T-helper 1 cell (primary cell): ENCODE measurements around the gene PLAGL2.

Experiments
- DNase-seq, 5 donors: peaks; one replicate each; pipeline ENCODE4 v3.0.0-alpha.2; 2012 to 2020

PLAGL2 gene

GRCh38 chr20:32150291-32150848 lies 57.2 kb downstream of the PLAGL2 start:
- DNase-seq, result no peak

DNA sequence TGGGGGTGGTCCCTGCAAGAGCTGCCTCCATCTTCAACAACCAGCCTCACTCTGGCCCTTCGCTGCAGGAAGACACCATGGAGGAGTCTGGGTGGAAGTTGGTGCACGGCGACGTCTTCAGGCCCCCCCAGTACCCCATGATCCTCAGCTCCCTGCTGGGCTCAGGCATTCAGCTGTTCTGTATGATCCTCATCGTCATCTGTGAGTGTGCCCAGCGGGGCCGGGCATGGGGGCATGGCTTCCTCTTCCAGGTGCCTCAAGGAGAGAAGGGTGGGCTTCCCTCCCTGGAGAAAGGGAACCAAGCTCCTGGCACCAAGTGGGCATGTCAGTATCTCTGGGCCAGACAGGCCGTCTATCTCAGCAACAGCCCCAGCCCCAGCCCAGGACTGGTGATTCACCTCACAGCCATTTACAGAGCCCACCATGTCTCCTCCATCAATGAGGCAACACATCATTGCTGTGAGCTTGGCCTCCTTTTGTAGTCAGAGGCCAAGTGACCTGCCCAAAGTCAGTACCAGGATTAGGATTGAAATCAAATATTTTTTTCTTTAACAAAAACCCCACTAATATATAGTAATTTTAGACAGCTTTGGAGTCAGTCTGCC lies 57.9 kb downstream of the PLAGL2 start:
- DNase-seq, result no peak

DNA sequence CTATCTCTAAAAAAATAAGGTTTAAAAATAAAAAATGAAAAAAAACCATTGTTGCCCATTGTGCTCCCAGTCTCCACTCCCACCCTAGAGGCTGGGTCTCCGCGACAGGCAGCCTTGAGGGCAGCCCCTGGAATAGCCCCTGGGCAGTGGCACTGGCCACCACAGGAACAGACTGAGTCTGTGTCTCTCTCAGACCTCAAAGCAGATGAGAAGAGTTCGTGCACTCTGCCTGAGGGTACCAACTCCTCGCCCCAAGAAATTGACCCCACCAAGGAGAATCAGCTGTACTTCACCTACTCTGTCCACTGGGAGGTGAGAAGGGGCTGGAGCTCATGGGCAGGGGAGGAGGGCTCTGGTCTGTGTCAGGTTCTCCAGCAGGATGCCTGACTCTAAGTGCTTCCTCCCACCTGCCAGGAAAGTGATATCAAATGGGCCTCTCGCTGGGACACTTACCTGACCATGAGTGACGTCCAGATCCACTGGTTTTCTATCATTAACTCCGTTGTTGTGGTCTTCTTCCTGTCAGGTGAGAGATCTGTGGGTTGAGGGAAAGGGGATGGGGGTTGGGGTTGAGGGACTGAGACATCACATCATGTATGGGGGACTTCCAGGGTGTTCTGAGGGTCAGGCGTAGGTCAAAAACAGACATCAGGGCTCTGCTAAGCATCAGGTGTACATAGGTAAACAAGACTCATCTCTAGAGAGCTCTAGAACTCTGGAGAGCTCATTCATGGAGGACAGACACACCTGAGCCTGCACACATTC lies 62.5 kb downstream of the PLAGL2 start:
- DNase-seq, result no peak

DNA sequence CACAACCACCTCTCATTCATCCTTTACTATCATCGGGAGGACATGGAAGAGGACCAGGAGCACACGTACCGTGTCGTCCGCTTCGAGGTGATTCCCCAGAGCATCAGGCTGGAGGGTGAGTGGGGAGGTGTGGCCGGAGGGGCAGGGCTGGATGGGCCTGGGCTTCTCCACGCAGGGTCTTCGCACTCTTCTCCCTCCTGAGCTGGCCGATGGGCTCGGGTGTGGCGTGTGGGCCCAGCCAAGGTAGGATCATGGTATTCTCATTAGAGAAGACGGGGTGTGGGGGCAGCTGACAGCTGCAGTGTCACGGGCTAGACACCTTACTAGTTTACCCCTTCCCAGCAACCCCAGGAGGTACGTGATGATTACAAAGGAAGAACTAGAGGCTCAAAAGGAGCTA lies 64.6 kb downstream of the PLAGL2 start:
- no peak for DNase-seq
